GM10266 (cell line): ENCODE results near the gene ICOS.
"Not testable (repeated sequence)": the region's sequence is repeated elsewhere in the genome, so short reads cannot be mapped to it uniquely, and the experiment has no call there.

Source experiments
- DNase-seq: peaks from one replicate; pipeline ENCODE4 v3.0.0; 2012; ENCODE audit errors: extremely low spot score
- TF ChIP-seq, protein P1 (sequence below): IDR thresholded peaks from 2 replicates; pipeline ENCODE4 v1.5.1; 2012; ENCODE audit warnings: mild to moderate bottlenecking, low read depth; ENCODE audit not compliant: control insufficient read depth, insufficient read depth; ENCODE audit errors: missing control alignments

The ICOS gene

DNA sequence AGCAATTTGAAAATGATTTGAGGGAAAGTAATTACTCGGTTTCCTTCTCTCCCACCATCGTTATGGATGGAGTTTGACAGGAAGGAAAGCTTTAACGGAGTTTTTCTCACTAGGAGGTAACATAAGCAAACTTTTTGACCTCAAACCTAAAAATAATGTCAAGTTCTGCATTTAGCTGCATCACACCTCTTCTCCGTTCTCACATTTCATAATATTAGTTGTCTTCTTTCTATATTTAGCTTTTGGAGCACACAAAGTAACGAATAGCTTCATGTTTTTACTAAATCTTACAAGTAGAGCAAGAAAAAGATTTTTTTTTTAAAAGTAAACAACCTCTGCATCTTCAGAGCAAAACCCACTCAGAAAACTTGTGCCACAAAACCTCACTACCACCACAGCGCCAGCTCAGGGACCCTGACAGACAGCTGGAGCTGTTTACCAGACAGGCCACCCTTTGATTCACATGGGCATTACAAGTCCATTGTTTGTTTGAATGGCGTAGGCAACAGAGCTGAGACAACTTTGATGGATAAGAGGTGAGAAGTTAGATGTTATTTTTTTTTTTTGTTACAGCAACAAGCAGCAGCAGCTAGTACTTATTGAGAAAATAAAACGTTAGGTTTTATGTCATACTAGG lies 21.9 kb upstream of the ICOS start:
- no peak for DNase-seq
- TF ChIP-seq, protein P1, sequence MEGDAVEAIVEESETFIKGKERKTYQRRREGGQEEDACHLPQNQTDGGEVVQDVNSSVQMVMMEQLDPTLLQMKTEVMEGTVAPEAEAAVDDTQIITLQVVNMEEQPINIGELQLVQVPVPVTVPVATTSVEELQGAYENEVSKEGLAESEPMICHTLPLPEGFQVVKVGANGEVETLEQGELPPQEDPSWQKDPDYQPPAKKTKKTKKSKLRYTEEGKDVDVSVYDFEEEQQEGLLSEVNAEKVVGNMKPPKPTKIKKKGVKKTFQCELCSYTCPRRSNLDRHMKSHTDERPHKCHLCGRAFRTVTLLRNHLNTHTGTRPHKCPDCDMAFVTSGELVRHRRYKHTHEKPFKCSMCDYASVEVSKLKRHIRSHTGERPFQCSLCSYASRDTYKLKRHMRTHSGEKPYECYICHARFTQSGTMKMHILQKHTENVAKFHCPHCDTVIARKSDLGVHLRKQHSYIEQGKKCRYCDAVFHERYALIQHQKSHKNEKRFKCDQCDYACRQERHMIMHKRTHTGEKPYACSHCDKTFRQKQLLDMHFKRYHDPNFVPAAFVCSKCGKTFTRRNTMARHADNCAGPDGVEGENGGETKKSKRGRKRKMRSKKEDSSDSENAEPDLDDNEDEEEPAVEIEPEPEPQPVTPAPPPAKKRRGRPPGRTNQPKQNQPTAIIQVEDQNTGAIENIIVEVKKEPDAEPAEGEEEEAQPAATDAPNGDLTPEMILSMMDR: no peak

DNA sequence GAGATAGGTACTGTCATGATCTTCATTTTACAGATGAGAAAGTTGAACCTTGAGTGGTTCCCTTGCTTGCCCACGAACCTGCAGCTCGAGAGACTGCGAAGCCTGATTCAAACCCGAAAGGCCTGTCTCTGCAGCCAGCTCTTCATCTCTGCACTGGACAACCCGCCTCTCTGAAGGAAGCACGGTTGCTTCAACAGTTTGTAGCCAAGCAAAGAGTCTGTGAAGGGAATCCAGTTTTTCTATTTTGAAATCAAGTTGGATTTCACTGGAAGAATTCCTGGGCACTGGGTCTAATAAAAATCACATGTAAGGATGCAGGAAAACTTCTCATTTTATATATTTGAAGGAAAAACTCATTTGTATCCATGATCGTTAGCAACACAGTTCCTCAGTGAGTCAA lies 21.3 kb upstream of the ICOS start:
- no peak for DNase-seq
- TF ChIP-seq, protein P1: no peak

DNA sequence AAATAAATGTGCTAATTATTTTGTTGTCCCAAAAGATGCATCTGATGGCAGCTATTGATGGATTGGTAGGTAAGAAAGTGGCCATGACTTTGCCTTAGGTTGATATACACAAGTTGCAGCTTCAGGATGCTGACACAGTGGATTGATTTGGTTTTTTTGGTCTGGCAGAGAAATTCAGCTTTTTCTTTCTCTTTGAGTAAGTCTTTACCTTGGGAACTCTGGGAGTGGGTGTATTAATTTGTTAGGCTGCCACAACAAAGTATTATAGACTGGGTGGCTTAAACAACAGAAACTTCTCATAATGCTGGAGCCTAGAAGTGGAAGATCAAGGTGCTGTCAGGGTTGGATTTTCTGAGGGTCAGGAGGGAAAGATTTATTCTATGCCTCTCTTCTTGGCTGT lies 19.8 kb upstream of the ICOS start:
- no peak for DNase-seq
- TF ChIP-seq, protein P1: no peak

DNA sequence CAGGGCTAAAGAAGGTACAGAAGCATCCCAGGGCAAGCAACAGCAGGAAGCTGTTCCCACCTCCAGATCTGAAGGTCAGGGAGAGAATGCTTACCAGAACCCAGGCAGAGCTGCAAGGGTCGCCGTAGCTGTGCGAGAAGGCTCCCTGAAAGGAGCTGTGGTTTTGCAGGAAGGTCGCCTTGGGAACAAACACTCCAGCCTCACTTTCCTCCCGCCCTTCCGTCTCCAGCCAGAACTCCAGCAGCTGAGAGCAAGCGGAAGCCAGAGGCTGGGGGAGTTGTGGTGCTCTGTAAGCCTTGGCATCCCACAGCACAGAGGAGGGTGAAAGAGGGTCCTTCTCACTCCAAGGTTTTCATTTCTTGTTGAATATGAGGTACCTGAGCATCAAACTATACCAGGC lies 18.3 kb upstream of the ICOS start:
- no peak for DNase-seq

DNA sequence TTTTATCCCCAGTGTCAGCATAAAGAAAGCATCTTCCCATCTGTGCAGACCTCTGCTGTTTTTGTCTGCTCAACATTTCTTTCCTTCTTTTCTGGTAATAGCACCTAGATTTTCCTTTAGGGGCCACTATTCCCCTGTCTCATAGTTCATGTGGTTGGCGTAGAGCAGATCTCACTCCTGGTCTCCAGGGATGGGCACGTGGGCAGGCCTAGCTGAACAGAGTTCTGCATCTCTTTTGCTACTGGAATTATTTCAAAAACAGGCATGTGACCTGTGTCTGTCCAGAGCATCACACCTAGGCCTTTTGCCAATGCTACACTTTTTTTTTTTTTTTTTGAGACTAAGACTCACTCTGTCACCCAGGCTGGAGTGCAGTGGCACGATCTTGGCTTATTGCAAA lies 17.7 kb upstream of the ICOS start:
- no peak for DNase-seq
- TF ChIP-seq, protein P1: no peak

More for the DNA sequence above, 18.3 kb upstream of the ICOS start:
- TF ChIP-seq, protein P1: no peak

DNA sequence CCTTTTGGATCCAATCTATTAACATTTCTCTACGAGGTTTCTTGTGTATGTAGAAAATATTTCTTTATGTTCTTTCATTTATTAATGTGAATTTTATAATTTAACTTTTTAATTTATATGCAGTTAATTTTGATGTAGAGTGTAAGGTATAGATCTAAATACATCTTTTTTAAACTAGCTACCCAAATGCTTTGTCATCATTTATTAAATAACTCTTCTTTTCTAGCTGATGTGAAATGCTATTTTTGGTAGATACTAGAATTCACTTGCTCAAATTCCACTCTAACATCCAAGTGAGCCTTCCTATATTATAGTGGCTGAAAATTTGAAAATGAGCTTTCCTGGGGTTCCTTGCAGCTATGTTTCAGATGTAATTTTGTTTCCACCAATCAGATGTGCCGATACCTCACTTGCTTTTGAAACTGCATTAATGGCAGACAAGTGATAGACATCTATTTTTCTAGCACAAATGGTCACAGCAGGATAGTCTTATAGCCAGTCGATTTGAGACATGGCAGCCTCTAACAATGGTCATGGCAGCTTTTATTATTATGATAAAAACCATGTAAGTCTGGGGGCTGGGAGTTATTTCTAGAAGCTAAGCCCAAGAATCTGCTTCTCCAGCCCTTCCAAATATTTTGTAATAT lies 10.9 kb upstream of the ICOS start:
- no peak for DNase-seq
- TF ChIP-seq, protein P1: no peak

DNA sequence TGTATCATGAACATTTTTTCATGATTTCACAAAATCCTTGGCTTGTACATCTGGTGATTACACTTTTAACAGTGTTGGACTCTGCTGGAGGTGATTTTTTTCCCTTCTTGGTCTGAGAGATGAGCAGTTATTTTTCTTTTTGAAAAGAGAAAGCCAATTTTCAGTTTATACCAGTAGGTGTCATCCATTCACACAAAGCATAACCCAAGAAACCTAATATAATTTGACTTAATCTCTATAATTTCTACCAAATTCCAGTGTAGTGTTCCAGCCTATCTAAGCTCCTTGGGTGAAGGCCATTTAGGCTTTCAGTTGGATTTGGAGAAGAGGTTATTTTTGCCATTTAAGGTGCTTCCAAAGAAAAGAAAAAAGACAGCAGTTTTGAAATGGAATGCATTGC lies 7.7 kb upstream of the ICOS start:
- DNase-seq: no peak

DNA sequence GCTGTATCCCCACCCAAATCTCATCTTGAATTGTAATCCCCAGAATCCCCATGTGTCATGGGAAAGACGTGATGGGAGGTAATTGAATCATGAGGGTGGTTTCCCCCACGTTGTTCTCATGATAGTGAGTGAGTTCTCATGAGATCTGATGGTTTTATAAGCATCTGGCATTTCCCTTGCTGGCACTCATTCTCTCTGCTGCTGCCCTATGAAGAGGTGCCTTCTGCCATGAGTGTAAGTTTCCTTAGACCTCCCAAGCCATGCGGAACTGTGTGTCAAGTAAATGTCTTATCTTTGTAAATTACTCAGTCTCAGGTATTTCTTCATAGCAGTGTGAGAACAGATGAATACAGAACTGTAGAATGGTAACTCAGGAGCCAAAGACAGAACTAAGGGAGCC lies 5.3 kb upstream of the ICOS start:
- DNase-seq: not testable (repeated sequence)

More for the DNA sequence above, 7.7 kb upstream of the ICOS start:
- TF ChIP-seq, protein P1: peak; percentile 37
